ENCODE measurements around the gene SLFN11. TPM values are rescaled to one million over a fixed set of nuclear protein-coding genes. Genes with fewer than 3 reads are reported as not detected.

The SLFN11 gene
- polyA plus RNA-seq, 1 donor = 9.1 TPM

Other genes starting within 250 kb of the SLFN11 start
- 15.3 TPM for gene NLE1, start 231.3 kb downstream of the SLFN11 start, polyA plus RNA-seq (ENCODE audit: insufficient read length)
- gene UNC45B, start 225.8 kb downstream of the SLFN11 start, polyA plus RNA-seq (ENCODE audit: insufficient read length) = 226 TPM
- 0.59 TPM for gene SLC35G3, start 179.2 kb downstream of the SLFN11 start, polyA plus RNA-seq (ENCODE audit: insufficient read length)
- gene SLFN5, start 130.5 kb downstream of the SLFN11 start, polyA plus RNA-seq (ENCODE audit: insufficient read length) = 4.5 TPM
- 6.7 TPM for gene SLFN12, start 58.9 kb upstream of the SLFN11 start, polyA plus RNA-seq (ENCODE audit: insufficient read length)
- 4.3 TPM for gene SLFN13, start 75.1 kb upstream of the SLFN11 start, polyA plus RNA-seq (ENCODE audit: insufficient read length)
- gene SLFN12L, start 164.1 kb upstream of the SLFN11 start, polyA plus RNA-seq (ENCODE audit: insufficient read length) = not detected
- gene SLFN14, start 187.2 kb upstream of the SLFN11 start, polyA plus RNA-seq (ENCODE audit: insufficient read length) = 0.24 TPM
- 7.1 TPM for gene PEX12, start 204.9 kb upstream of the SLFN11 start, polyA plus RNA-seq (ENCODE audit: insufficient read length)
- 75.0 TPM for gene AP2B1, start 213.7 kb upstream of the SLFN11 start, polyA plus RNA-seq (ENCODE audit: insufficient read length)